Epithelial cell of proximal tubule (primary cell): ENCODE results near the gene TMEM63B. TPM values are rescaled to one million over a fixed set of nuclear protein-coding genes. Genes with fewer than 3 reads are reported as not detected.
A peak's percentile ranks its signal among the peaks of the same experiment; 100 is the strongest.

Experiments
- DNase-seq: peaks from one replicate; pipeline ENCODE4 v3.0.0-alpha.2; 2011; ENCODE audit warnings: low read depth
- H3K4me3 ChIP-seq: 2 replicates; pipeline ENCODE4 v1.5.1; 2011; ENCODE audit warnings: low read depth, mild to moderate bottlenecking, low read length
- total RNA-seq: library from RNA; depleted of rRNA; stranded (reverse); fragments of >200 nt; gene quantifications from 2 replicates; pipeline ENCODE4 v1.2.3, GENCODE V29; 2015
- TF ChIP-seq, protein P1 (sequence below): conservative IDR thresholded peaks from 2 replicates; pipeline ENCODE4 v1.5.1; 2012; ENCODE audit warnings: low read depth, mild to moderate bottlenecking, low read length

The TMEM63B gene
- total RNA-seq, 1 donor from 2014 or later: 47.9 TPM

GRCh38 chr6:44081753-44082152 is 45.6 kb upstream of the TMEM63B start:
- TF ChIP-seq, protein P1, sequence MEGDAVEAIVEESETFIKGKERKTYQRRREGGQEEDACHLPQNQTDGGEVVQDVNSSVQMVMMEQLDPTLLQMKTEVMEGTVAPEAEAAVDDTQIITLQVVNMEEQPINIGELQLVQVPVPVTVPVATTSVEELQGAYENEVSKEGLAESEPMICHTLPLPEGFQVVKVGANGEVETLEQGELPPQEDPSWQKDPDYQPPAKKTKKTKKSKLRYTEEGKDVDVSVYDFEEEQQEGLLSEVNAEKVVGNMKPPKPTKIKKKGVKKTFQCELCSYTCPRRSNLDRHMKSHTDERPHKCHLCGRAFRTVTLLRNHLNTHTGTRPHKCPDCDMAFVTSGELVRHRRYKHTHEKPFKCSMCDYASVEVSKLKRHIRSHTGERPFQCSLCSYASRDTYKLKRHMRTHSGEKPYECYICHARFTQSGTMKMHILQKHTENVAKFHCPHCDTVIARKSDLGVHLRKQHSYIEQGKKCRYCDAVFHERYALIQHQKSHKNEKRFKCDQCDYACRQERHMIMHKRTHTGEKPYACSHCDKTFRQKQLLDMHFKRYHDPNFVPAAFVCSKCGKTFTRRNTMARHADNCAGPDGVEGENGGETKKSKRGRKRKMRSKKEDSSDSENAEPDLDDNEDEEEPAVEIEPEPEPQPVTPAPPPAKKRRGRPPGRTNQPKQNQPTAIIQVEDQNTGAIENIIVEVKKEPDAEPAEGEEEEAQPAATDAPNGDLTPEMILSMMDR: no peak
- H3K4me3 ChIP-seq: no peak overlapping the region
- DNase-seq: no peak

DNA sequence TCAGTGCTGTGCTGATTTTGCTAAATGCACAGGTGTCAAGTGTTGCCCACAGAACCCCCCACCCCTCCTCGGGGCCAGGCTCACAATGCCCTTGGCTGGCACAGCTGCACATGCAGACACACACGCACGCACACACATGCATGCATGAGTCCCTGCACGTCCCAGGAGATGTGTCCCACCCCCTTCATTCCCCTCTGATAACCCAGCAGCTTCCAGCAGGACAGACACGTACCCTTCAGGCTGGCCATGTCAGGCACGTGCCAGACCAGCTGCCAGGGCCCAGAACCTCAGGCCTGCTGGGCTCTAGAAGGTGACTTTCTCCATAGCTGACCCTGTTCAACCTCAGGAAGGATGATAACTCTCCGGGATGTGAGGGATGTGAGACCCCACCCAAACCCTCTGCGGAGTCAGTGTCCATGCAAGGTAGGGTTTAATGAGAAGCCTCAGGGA is 44.5 kb upstream of the TMEM63B start:
- no peak for DNase-seq
- no peak overlapping the region for H3K4me3 ChIP-seq
- TF ChIP-seq, protein P1: no peak

GRCh38 chr6:44084231-44085014 is 42.9 kb upstream of the TMEM63B start:
- DNase-seq: no peak
- TF ChIP-seq, protein P1: no peak
- no peak overlapping the region for H3K4me3 ChIP-seq

- TF ChIP-seq, protein P1: no peak
- DNase-seq: no peak
Observed at GRCh38 chr6:44085219-44085618, 42.1 kb upstream of the TMEM63B start.

DNA sequence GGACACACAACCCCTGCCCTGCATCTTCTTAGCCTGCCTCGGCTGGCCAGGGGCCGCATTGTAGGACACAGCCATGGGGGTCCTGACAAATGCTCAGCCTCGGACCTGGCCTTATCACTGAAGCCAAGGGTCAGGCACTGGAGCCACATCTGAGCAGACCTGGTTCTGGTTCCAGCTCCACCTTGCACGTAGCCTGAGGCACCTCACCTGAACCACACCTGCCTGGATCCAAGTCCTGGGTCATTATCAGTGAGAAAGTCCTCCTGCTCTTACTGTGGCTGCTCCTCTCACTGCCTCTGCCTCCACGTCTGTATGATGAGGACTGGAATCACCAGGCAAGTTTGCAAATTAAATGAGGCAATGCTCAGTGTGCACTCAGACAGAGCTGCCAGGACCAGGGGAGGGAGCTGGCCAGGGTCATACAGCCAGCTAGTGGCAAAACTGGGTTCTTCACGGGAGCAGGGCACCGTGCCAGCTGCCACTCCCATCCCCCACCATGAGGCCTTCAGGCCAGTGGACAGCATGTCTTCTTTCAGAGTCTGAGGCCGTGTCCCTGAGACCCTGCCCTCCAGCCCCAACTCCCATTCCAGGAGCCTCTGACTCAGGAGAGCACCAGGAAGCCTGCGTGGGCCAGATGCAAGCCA is 40.3 kb upstream of the TMEM63B start:
- no peak overlapping the region for H3K4me3 ChIP-seq
- no peak for DNase-seq
- TF ChIP-seq, protein P1: peak; percentile 15

More at GRCh38 chr6:44085219-44085618, 42.1 kb upstream of the TMEM63B start:
- no peak overlapping the region for H3K4me3 ChIP-seq

GRCh38 chr6:44087623-44088022 is 39.7 kb upstream of the TMEM63B start:
- TF ChIP-seq, protein P1: no peak
- no peak overlapping the region for H3K4me3 ChIP-seq
- no peak for DNase-seq
